Adipocyte (in vitro differentiated cells): ENCODE measurements around the gene FSTL4.

Source experiments
- DNase-seq: peaks from one replicate; pipeline ENCODE4 v3.0.0-alpha.2; 2015; ENCODE audit warnings: low read depth
- H3K27me3 ChIP-seq: replicated peaks from 2 replicates; pipeline ENCODE4 v1.7.0; 2013; ENCODE audit warnings: mild to moderate bottlenecking, low read length, moderate library complexity; ENCODE audit not compliant: control insufficient read depth, insufficient read depth
- H3K36me3 ChIP-seq: 2 replicates; pipeline ENCODE4 v1.7.0; 2013; ENCODE audit warnings: low read length, mild to moderate bottlenecking, moderate library complexity; ENCODE audit not compliant: control insufficient read depth, insufficient read depth, severe bottlenecking
- H3K4me1 ChIP-seq: 2 replicates; pipeline ENCODE4 v1.7.0; 2013; ENCODE audit warnings: mild to moderate bottlenecking, low read length, moderate library complexity; ENCODE audit not compliant: control insufficient read depth, insufficient read depth
- H3K4me3 ChIP-seq: 2 replicates; pipeline ENCODE4 v1.7.0; 2013; ENCODE audit warnings: mild to moderate bottlenecking, low read length, moderate library complexity
- H3K9ac ChIP-seq: 2 replicates; pipeline ENCODE4 v1.7.0; 2013; ENCODE audit warnings: mild to moderate bottlenecking, low read length, moderate library complexity
- H3K9me3 ChIP-seq: 2 replicates; pipeline ENCODE4 v1.7.0; 2013; ENCODE audit warnings: mild to moderate bottlenecking, low read length, moderate library complexity; ENCODE audit not compliant: control insufficient read depth

Gene FSTL4

GRCh38 chr5:133298447-133298846, 313.9 kb downstream of the FSTL4 start:
- Histone ChIP-seq H3K4me3 (no peak overlapping the region), H3K9me3 (no peaks in the 10 kb centered on the region), H3K27me3 (peaks cover 62% of the 10 kb centered on the region), H3K36me3 (no peaks in the 10 kb centered on the region), H3K4me1 (no peaks in the 10 kb centered on the region), H3K9ac (no peak overlapping the region)
- no peak for DNase-seq

- no peak for DNase-seq
- peaks cover 56% of the 10 kb centered on the region for H3K27me3 ChIP-seq
- no peak overlapping the region for H3K9ac ChIP-seq
- no peaks in the 10 kb centered on the region for H3K36me3 ChIP-seq
- H3K4me3 ChIP-seq = no peak overlapping the region
- no peaks in the 10 kb centered on the region for H3K9me3 ChIP-seq
- no peaks in the 10 kb centered on the region for H3K4me1 ChIP-seq
These were observed 315.0 kb downstream of the FSTL4 start for GRCh38 chr5:133297293-133297692.

- no peak for DNase-seq
- no peak overlapping the region for H3K9ac ChIP-seq
- H3K9me3 ChIP-seq = no peaks in the 10 kb centered on the region
- no peaks in the 10 kb centered on the region for H3K4me1 ChIP-seq
- no peaks in the 10 kb centered on the region for H3K36me3 ChIP-seq
- H3K27me3 ChIP-seq = peaks cover 53% of the 10 kb centered on the region
- H3K4me3 ChIP-seq = no peak overlapping the region
These were observed 315.7 kb downstream of the FSTL4 start for GRCh38 chr5:133296624-133297023.

GRCh38 chr5:133295520-133295919, 316.8 kb downstream of the FSTL4 start:
- H3K9ac ChIP-seq = no peak overlapping the region
- H3K36me3 ChIP-seq = no peaks in the 10 kb centered on the region
- no peaks in the 10 kb centered on the region for H3K4me1 ChIP-seq
- no peak overlapping the region for H3K4me3 ChIP-seq
- no peak for DNase-seq
- H3K27me3 ChIP-seq = peaks cover 54% of the 10 kb centered on the region
- no peaks in the 10 kb centered on the region for H3K9me3 ChIP-seq

GRCh38 chr5:133294380-133294779, 318.0 kb downstream of the FSTL4 start:
- peaks cover 44% of the 10 kb centered on the region for H3K27me3 ChIP-seq
- no peaks in the 10 kb centered on the region for H3K9me3 ChIP-seq
- no peak for DNase-seq
- no peak overlapping the region for H3K9ac ChIP-seq
- H3K4me3 ChIP-seq = no peak overlapping the region
- no peaks in the 10 kb centered on the region for H3K36me3 ChIP-seq
- H3K4me1 ChIP-seq = no peaks in the 10 kb centered on the region

- Histone ChIP-seq H3K9ac (no peak overlapping the region), H3K4me3 (no peak overlapping the region), H3K4me1 (no peaks in the 10 kb centered on the region), H3K9me3 (no peaks in the 10 kb centered on the region), H3K36me3 (no peaks in the 10 kb centered on the region), H3K27me3 (peaks cover 47% of the 10 kb centered on the region)
- DNase-seq = no peak
These were observed 318.4 kb downstream of the FSTL4 start for GRCh38 chr5:133293960-133294359.

- Histone ChIP-seq H3K9ac (no peak overlapping the region), H3K36me3 (no peaks in the 10 kb centered on the region), H3K9me3 (no peaks in the 10 kb centered on the region), H3K27me3 (peaks cover 37% of the 10 kb centered on the region), H3K4me3 (no peak overlapping the region), H3K4me1 (no peaks in the 10 kb centered on the region)
- DNase-seq = no peak
These were observed 320.0 kb downstream of the FSTL4 start for GRCh38 chr5:133292300-133292699.

- Histone ChIP-seq H3K4me1 (no peaks in the 10 kb centered on the region), H3K9me3 (no peaks in the 10 kb centered on the region), H3K27me3 (peaks cover 35% of the 10 kb centered on the region), H3K36me3 (no peaks in the 10 kb centered on the region), H3K4me3 (no peak overlapping the region), H3K9ac (no peak overlapping the region)
- no peak for DNase-seq
These were observed 320.8 kb downstream of the FSTL4 start for GRCh38 chr5:133291524-133291923.

- Histone ChIP-seq H3K4me1 (no peaks in the 10 kb centered on the region), H3K27me3 (peaks cover 30% of the 10 kb centered on the region), H3K9me3 (no peaks in the 10 kb centered on the region), H3K9ac (no peak overlapping the region), H3K36me3 (no peaks in the 10 kb centered on the region), H3K4me3 (no peak overlapping the region)
- no peak for DNase-seq
These were observed 321.6 kb downstream of the FSTL4 start for GRCh38 chr5:133290669-133291240.

GRCh38 chr5:133289686-133290367, 322.5 kb downstream of the FSTL4 start:
- no peak overlapping the region for H3K4me3 ChIP-seq
- H3K9me3 ChIP-seq = no peaks in the 10 kb centered on the region
- peaks cover 23% of the 10 kb centered on the region for H3K27me3 ChIP-seq
- H3K36me3 ChIP-seq = no peaks in the 10 kb centered on the region
- DNase-seq = no peak
- H3K9ac ChIP-seq = no peak overlapping the region
- no peaks in the 10 kb centered on the region for H3K4me1 ChIP-seq

- Histone ChIP-seq H3K9me3 (no peaks in the 10 kb centered on the region), H3K27me3 (peaks cover 15% of the 10 kb centered on the region), H3K36me3 (no peaks in the 10 kb centered on the region), H3K4me3 (no peak overlapping the region), H3K9ac (no peak overlapping the region), H3K4me1 (no peaks in the 10 kb centered on the region)
- peak; percentile 35 for DNase-seq
These were observed 324.8 kb downstream of the FSTL4 start for GRCh38 chr5:133287500-133287899.

GRCh38 chr5:133286483-133286882, 325.9 kb downstream of the FSTL4 start:
- H3K4me3 ChIP-seq = no peak overlapping the region
- no peaks in the 10 kb centered on the region for H3K4me1 ChIP-seq
- no peak overlapping the region for H3K9ac ChIP-seq
- DNase-seq = no peak
- H3K36me3 ChIP-seq = no peaks in the 10 kb centered on the region
- H3K9me3 ChIP-seq = no peaks in the 10 kb centered on the region
- peaks cover 17% of the 10 kb centered on the region for H3K27me3 ChIP-seq
